K562 (cell line): Measurements from ENCODE around the gene PPP1CA. TPM values are rescaled to one million over a fixed set of nuclear protein-coding genes. Genes with fewer than 3 reads are reported as not detected.

Experiments
- CBX1 ChIP-seq: sonication (generic); IDR thresholded peaks from 2 replicates; pipeline ENCODE4 v1.6.1; 2016; ENCODE audit warnings: antibody characterized with exemption, low read depth, mild to moderate bottlenecking
- ETV5 ChIP-seq: sonication (generic); formaldehyde crosslinking; IDR thresholded peaks from 2 replicates; pipeline ENCODE4 v1.4.0; 2020; ENCODE audit warnings: low read depth, mild to moderate bottlenecking, missing genetic modification reagents
- FOSL1 ChIP-seq: fragments of 200-800 bp; sonication (Bioruptor generic); conservative IDR thresholded peaks from 2 replicates; pipeline ENCODE4 v1.6.1; 2016; ENCODE audit warnings: missing genetic modification characterization, missing compliant biosample characterization
- PHF8 ChIP-seq: fragments of 200-600 bp; sonication (generic); IDR thresholded peaks from 2 replicates; pipeline ENCODE4 v1.6.1; 2012; ENCODE audit warnings: mixed run types, mild to moderate bottlenecking, inconsistent platforms, low read length, moderate library complexity, borderline replicate concordance
- ZNF407 ChIP-seq: fragments of 450-650 bp; IDR thresholded peaks from 2 replicates; pipeline ENCODE4 v1.6.1; 2016; ENCODE audit warnings: low read depth
- ZNF518B ChIP-seq: fragments of 250-450 bp; sonication (Bioruptor Pico); IDR thresholded peaks from 2 replicates; pipeline ENCODE4 v1.5.0; 2021; ENCODE audit warnings: mild to moderate bottlenecking, moderate library complexity
- polyA plus RNA-seq, 8 experiments: library from polyadenylated mRNA; depleted of rRNA in 4 of 8; stranded (reverse) in 5 of 8; unstranded in 3 of 8; fragments of >200 nt; fragmentation: Nextera tagmentation in 2 of 8; fragmentation: Illumina TruSeq in 1 of 8; extraction: Ambion mirVana in 2 of 8; extraction: Trizol in 1 of 8; gene quantifications; 2 replicates each; pipeline versions ENCODE4 v1.2.1 to v1.2.3, GENCODE V29; 2011 to 2014; ENCODE audit warnings: inconsistent platforms in 1 of 8, missing spikeins in 1 of 8
- total RNA-seq, 7 experiments: library from RNA; depleted of rRNA in 6 of 7; stranded (reverse); fragments of >200 nt in 6 of 7; fragmentation: Illumina TruSeq in 2 of 7; extraction: Trizol in 2 of 7; gene quantifications; 2 replicates each; pipeline versions ENCODE4 v1.2.1 to v1.2.3, GENCODE V29; 2011 to 2021; ENCODE audit warnings: low replicate concordance in 1 of 7
- TF ChIP-seq, protein P1 (sequence below), 2 experiments: fragments of 450-650 bp; IDR thresholded peaks; 2 replicates each; pipeline ENCODE4 v1.6.1; 2018; ENCODE audit warnings: mild to moderate bottlenecking in 2 of 2, low read depth in 1 of 2; ENCODE audit not compliant: partially characterized antibody in 2 of 2

Gene PPP1CA
- total and polyA plus RNA-seq, 9 of the 15 experiments (the other 6 are each of a cell fraction or from before 2014, with no cell fraction given) = 18.2 to 242 (median 188) TPM

DNA sequence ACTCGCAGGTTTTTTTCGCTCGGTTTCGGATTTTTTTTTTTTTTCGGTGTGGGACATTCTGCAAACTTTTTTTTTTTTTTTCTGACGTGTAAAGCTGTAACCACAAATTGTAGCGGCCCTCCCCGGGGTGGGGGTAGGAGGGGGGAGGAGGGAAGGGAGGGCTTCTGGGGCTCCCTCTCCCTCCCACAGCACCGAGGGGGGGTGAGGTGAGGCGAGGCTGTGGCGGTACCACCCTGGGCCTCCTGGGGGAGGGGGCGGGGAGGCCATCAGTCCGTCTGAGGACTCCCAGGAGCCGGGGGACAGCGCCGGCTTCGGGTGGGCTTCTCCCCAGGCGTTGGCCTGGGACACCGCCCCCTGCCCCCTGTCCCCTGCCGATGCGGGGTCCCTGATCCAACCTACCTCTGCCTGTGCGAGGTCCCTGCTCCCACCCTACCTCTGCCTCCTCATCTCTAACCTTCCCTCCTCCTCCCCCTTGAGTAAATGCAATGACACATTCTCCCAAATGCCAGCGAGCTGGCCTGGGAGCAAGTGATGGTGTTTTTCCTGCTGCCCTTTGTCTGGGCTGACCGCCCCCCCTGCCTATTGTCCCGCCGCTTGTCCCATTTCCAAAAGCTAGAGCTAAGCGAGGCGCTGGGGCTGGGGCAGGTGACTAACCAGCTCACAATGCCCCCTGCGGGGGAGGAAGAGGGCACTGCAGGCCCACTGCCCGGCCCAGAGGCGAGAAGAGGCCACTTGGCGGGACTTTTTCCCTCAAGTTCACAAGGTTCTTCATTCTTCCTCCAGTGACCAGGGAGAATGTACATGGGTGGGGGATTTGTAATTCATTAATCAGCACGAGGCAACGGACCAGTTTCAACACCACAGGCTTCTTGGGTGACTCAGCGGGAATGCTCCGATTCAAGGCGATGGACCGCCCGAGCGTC is 27.7 kb downstream of the PPP1CA start (continued):
- TF ChIP-seq, protein P1, sequence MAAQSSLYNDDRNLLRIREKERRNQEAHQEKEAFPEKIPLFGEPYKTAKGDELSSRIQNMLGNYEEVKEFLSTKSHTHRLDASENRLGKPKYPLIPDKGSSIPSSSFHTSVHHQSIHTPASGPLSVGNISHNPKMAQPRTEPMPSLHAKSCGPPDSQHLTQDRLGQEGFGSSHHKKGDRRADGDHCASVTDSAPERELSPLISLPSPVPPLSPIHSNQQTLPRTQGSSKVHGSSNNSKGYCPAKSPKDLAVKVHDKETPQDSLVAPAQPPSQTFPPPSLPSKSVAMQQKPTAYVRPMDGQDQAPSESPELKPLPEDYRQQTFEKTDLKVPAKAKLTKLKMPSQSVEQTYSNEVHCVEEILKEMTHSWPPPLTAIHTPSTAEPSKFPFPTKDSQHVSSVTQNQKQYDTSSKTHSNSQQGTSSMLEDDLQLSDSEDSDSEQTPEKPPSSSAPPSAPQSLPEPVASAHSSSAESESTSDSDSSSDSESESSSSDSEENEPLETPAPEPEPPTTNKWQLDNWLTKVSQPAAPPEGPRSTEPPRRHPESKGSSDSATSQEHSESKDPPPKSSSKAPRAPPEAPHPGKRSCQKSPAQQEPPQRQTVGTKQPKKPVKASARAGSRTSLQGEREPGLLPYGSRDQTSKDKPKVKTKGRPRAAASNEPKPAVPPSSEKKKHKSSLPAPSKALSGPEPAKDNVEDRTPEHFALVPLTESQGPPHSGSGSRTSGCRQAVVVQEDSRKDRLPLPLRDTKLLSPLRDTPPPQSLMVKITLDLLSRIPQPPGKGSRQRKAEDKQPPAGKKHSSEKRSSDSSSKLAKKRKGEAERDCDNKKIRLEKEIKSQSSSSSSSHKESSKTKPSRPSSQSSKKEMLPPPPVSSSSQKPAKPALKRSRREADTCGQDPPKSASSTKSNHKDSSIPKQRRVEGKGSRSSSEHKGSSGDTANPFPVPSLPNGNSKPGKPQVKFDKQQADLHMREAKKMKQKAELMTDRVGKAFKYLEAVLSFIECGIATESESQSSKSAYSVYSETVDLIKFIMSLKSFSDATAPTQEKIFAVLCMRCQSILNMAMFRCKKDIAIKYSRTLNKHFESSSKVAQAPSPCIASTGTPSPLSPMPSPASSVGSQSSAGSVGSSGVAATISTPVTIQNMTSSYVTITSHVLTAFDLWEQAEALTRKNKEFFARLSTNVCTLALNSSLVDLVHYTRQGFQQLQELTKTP (IDR thresholded peaks at IDR 0.05; ENCODE audit: low read depth in 1 of 2, partially characterized antibody in 2 of 2) = no peak
- TF ChIP-seq ZNF518B (CRISPR knock-in tag) (no peak), CBX1 (no peak), PHF8 (peak; percentile 13; the same call in 1 of the 2 replicates), ETV5 (no peak), ZNF407 (no peak), FOSL1 (tag) (peak; percentile 64)
